Left kidney (tissue), 2 donors: ENCODE results near the gene EXOC2. TPM values are rescaled to one million over a fixed set of nuclear protein-coding genes. Genes with fewer than 3 reads are reported as not detected.

ENCODE experiments used
- DNase-seq: peaks from one replicate; pipeline ENCODE4 v3.0.0-alpha.2; 2013
- polyA plus RNA-seq: library from polyadenylated mRNA; unstranded; fragments of 120-200 nt; gene quantifications from one replicate; pipeline ENCODE4 v1.2.1, GENCODE V29; 2013; ENCODE audit not compliant: insufficient read length

The EXOC2 gene
- polyA plus RNA-seq, 1 donor = 24.5 TPM

DNA sequence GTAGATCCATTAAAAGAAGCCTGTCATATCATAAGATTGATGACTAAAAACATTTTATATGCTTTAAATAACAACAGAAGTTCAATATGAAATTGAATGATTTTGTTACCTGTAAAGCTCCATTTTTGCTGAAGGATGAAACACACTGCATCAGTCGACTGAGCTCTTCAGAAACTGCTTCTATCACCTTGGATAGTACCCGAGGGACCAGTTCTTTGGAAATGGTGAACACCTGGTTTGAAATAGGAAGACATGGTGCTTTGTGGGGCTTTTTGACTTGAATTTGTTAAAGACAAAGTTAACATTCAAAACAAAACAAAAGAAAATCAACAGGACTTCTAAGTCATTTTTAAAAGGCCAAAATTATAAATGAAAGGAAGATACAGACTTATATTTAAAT is 195.7 kb downstream of the EXOC2 start:
- no peak for DNase-seq

GRCh38 chr6:496649-497048 is 196.3 kb downstream of the EXOC2 start:
- no peak for DNase-seq

DNA sequence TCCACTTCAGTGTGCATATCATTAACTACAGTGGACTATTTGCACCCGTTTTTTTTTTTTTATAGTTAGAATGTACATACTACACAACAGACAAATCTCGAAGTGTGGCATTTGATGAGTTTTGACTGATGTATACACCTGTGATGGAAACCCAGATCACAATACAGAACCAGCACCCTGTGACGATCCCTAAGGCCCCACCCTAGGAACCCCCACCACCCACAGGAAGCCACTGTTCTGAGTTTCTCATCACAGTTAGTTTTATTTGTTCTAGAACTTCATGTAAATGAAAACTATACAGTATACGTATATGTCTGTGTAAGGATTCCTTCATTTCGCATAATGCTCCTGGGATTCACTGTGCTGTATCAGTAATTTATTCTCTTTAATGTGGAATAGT is 198.5 kb downstream of the EXOC2 start:
- no peak for DNase-seq

GRCh38 chr6:493840-494239 is 199.1 kb downstream of the EXOC2 start:
- DNase-seq = no peak

GRCh38 chr6:492816-493414 is 200.0 kb downstream of the EXOC2 start:
- no peak for DNase-seq

- no peak for DNase-seq
These were observed 200.8 kb downstream of the EXOC2 start for GRCh38 chr6:492178-492577.

- no peak for DNase-seq
These were observed 201.7 kb downstream of the EXOC2 start for GRCh38 chr6:491233-491632.

- no peak for DNase-seq
These were observed 202.5 kb downstream of the EXOC2 start for GRCh38 chr6:490251-491037.

- DNase-seq = no peak
These were observed 203.2 kb downstream of the EXOC2 start for GRCh38 chr6:489762-490161.

DNA sequence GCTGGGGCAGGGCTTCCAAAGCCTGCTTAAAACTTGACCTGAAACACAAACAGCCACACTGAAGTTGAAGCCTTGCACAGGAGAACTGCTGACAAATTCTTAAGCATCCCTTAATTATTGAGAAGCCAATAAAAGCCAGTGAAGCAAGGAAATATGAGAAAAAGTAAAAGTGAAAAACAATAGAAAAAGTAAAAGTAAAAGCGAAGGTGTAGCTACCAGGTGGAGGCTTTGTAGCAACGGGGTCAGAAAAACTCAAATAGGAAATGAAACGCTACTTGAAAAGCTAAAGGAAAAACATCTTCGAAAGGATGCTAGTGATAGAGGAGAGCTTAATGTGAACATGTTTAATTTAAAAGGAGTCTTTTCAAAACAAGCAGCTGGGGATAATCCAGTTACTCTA is 203.9 kb downstream of the EXOC2 start:
- no peak for DNase-seq

DNA sequence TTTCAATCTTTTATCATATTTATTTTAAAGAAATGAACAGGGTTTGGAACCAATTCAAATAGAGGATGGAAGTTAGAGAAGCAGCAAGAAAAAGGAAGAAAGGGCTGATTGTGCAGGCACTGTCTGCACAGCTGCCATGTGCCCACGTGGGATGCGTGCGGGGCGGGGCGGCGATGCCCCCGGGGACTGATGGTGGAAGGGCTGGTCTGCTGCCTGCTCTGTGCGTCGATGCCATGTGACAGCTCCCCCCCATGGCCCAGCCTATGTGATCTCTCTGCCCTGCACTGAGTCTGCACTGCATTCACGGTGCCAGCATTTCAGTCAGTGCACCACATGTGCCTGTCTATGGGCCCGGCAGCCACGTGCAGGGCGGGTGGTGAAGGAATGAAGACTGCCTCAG is 205.0 kb downstream of the EXOC2 start:
- no peak for DNase-seq

DNA sequence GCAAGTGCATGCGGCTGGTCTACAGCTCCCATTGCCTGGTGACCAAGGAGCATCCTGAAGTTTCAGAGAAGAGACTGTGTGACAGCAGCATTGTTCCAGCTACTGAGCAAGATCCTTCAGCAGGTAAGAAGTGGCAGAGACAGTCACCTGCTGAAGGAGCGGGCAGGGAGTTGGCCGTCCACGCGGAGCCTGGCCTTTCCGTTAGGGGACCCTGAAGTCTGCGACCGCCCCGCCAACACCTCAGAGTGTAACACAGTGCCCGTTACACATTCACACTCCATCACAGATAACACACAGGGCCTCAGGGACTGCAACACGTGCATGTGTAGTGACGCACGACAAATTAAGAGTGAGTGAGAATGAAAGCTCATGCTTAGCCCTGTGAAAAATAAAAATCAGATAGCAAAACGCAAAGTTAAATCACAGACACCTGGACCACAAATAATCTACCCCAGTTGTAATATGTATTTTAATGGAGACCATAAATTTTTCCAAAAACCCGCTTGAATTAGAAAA is 207.2 kb downstream of the EXOC2 start:
- no peak for DNase-seq

DNA sequence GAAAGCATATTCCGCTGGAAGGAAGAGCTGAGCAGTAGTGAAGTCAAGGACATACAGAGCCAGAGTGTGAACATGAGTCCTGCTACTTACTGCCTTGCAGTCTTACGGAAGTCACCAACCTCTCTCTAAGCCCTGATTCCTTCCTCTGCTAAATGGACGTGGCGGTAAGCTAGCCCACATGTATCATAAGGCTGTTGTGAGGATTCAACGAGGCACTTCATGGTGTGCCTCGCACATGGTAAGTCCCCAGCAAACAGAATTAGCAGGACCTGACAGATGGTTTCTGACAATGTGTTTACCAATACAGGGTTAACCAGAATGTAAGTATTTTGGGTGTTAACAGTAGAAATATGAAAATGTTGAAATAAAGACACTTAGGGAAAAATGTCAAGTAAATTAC is 208.2 kb downstream of the EXOC2 start:
- DNase-seq = no peak

DNA sequence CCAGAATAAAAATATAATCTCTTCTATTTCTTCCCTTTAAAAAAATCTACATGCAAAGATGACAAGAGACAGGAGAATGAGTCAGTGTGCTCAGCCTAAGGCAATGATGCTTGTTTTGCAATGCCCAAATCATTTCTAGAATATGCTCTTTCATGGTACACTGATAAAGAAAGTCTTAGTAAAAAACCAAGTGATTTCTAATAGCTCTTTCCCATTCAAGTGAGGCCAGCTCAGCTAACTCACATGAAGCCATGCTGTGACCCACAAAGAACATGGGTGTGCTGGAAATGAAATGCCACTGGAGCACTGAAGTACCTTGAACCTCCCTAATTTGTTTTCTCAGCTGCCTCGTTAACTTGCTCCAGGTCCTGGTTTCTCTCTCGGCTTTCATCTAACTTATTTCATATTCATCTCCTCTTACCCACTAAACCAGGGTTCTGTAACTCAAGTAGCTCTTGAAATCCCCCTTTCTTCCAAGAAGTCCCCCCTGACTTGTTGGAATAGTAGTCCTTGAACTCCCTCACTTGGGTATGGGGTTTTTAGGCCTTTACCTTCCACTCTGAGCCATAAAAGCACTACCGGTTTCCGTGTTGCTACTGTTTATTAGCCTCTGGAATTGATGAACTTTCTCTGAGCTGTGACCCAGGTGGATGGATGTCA is 208.7 kb downstream of the EXOC2 start:
- no peak for DNase-seq

DNA sequence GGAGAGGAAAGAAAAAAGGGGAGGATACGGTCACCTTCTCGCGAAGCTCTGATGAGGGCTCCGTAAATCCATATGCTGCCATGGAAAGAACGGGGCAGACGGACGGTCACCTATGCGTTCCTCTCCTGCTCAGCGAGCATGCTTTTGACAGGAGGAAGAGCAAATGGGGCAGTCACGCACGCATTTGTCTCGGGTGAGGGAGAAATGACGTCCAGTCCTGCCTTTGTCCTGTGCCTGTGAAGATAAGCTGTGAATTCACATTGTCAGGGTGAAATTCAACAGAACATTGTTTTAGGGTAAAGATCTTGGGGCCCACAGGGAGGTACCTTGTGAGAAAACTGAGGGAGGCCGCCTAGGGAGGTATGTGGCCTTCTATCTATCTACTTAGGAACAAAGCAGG is 217.6 kb downstream of the EXOC2 start:
- DNase-seq = no peak

- no peak for DNase-seq
These were observed 218.3 kb downstream of the EXOC2 start for GRCh38 chr6:474453-475185.

DNA sequence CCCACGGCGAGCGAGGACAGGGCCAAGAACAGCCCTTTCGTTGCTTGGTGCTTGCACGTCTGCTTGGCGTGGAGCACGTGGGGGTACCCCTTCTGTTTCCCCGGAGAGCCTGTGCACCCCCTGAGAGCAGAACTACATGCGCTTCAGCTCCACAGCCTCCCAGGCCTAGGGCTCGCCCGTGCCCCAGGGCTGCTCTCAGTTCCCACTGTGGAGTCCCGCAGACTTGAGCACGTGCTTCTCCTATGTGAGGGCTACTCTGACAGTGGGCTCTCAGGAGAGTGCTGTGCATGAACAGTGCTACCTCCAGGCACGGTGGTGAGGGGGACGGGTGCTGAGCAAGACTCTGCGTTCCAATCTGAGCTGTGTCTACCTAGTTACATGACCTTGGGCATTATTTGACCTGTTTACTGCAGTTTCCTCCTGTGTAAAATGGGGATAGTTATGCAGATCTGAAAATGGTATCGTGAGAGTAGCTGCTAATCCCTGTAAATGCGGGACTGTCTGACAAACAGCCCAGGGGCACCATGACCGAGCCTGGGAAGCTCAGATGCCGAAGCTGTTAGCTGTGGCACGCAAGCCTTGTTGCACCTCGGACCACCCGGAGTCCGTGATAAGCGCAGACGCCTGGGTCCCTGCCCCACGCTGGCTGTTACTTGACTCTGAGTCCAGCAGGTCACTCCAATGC is 219.0 kb downstream of the EXOC2 start:
- DNase-seq = no peak

DNA sequence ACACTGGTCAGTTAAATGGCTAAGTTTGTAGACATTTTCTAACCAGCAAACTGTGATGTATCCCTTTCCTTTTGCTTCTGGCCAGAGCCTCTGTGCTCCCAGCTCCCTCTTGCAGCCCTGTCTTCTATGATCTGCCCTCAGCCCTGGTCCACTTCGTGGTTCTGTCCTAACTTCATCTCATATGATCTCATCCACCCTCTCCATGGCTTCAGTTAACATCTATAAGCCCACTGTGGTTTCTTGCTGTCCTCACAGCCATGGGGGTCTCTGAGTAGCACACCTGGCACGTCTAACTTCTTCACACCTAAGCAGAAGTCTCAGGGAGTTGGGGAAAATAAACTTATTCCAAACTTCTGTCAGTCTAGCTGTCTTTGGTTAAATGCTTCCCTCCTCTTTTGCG is 219.6 kb downstream of the EXOC2 start:
- DNase-seq = no peak

GRCh38 chr6:470901-471448 is 222.0 kb downstream of the EXOC2 start:
- no peak for DNase-seq

GRCh38 chr6:470051-470900 is 222.7 kb downstream of the EXOC2 start:
- no peak for DNase-seq

DNA sequence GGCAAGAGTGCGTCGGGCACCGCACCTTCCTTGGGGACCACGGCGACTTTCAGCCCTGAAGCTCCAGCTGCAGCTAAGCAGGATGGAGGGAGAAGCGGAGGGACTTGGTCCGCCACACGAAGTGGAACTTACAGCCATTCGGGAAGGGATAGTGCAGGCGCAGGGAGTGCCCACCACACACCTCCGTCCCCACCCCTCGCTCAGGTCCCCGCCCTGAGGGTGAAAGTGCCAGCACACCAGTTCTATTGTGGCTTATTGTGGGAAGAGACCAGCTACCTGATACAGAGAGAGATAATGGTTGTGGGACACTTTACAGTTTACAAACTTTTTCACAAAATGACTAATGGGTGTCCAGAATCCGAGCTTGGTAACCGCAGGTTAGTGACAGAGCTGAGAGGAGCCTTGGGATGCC is 225.3 kb downstream of the EXOC2 start:
- no peak for DNase-seq
